Measurements from ENCODE around the gene ISOC1.

Gene ISOC1

GRCh38 chr5:129094087-129094923 lies at the start of gene ISOC1:
Gene ISOC1 (plus strand): TSS chr5:129094749. CDS start chr5:129094767, 18 bp downstream.
- DNase-seq = peak; percentile 90 to 92

- DNase-seq = no peak
Observed at GRCh38 chr5:129046151-129046550, 48.4 kb upstream of the ISOC1 start.

- DNase-seq = no peak
Observed at GRCh38 chr5:129048509-129048908, 46.0 kb upstream of the ISOC1 start.

GRCh38 chr5:129049126-129049799 lies 45.3 kb upstream of the ISOC1 start:
- DNase-seq = no peak

GRCh38 chr5:129051283-129051682 lies 43.3 kb upstream of the ISOC1 start:
- DNase-seq = no peak

- no peak for DNase-seq
Observed at GRCh38 chr5:129053438-129053837, 41.1 kb upstream of the ISOC1 start.

GRCh38 chr5:129057329-129057728 lies 37.2 kb upstream of the ISOC1 start:
- no peak for DNase-seq

- DNase-seq = no peak
Observed at GRCh38 chr5:129061849-129062248, 32.7 kb upstream of the ISOC1 start.

GRCh38 chr5:129063483-129064113 lies 31.0 kb upstream of the ISOC1 start:
- DNase-seq = no peak

- DNase-seq = no peak
Observed at GRCh38 chr5:129065721-129066120, 28.8 kb upstream of the ISOC1 start.

- no peak for DNase-seq
Observed at GRCh38 chr5:129067745-129068144, 26.8 kb upstream of the ISOC1 start.

GRCh38 chr5:129069292-129069691 lies 25.3 kb upstream of the ISOC1 start:
- no peak for DNase-seq

- no peak for DNase-seq
Observed at GRCh38 chr5:129073111-129073510, 21.4 kb upstream of the ISOC1 start.

- DNase-seq = no peak
Observed at GRCh38 chr5:129074903-129075302, 19.6 kb upstream of the ISOC1 start.

GRCh38 chr5:129077433-129078075 lies 17.0 kb upstream of the ISOC1 start:
- no peak for DNase-seq

- DNase-seq = no peak
Observed at GRCh38 chr5:129078247-129078646, 16.3 kb upstream of the ISOC1 start.

- no peak for DNase-seq
Observed at GRCh38 chr5:129078660-129079059, 15.9 kb upstream of the ISOC1 start.

GRCh38 chr5:129079496-129079895 lies 15.1 kb upstream of the ISOC1 start:
- no peak for DNase-seq

- DNase-seq = no peak
Observed at GRCh38 chr5:129080766-129081165, 13.8 kb upstream of the ISOC1 start.

- DNase-seq = no peak
Observed at GRCh38 chr5:129082225-129083136, 12.1 kb upstream of the ISOC1 start.

- DNase-seq = peak; percentile 26 to 47
Observed at GRCh38 chr5:129094924-129095899, 663 bp downstream of the ISOC1 start.

Data from activated CD4-positive, alpha-beta T cell treated with anti-CD3 and anti-CD28 coated beads for 4 hours (primary cell).